ENCODE measurements around the gene PIGK.
"Not testable (repeated sequence)": the region's sequence is repeated elsewhere in the genome, so short reads cannot be mapped to it uniquely, and the experiment has no call there.

PIGK gene

DNA sequence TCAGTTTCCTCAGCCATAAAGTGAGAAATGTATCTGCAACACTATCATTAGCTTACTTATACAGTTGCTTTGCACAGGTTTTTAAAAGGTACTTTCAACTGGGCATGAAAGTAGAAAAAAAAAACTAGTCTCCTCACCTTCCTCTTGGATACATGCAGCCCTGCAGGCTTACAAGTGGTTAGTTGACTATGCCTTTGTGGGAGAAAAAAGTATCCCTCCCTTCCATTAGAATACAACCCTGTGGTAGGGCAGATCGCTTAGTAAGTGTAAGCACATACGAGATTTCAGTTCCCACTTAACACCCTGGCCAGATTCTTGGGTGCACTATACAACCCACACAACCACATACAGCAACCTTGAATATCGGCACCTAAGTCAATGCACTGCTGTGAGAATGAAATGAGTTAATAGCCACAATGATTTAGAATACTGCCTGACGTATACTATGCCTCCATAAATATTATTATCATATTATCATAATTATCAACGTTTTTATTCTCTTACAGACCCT, 54.7 kb downstream of the PIGK start:
- DNase-seq (ENCODE audit: low spot score) (no peak), ATAC-seq (ENCODE audit: low read depth) (no peak)
- H3K27me3 ChIP-seq (ENCODE audit: insufficient read depth, poor library complexity, severe bottlenecking), result no peaks in the 10 kb centered on the region
- H3K36me3 ChIP-seq (ENCODE audit: low read depth), result peaks cover 24% of the 10 kb centered on the region
- no peak overlapping the region for H3K4me3 ChIP-seq (ENCODE audit: severe bottlenecking)
- no peak overlapping the region for H3K27ac ChIP-seq (ENCODE audit: poor library complexity, severe bottlenecking)
- TF ChIP-seq, protein P1, sequence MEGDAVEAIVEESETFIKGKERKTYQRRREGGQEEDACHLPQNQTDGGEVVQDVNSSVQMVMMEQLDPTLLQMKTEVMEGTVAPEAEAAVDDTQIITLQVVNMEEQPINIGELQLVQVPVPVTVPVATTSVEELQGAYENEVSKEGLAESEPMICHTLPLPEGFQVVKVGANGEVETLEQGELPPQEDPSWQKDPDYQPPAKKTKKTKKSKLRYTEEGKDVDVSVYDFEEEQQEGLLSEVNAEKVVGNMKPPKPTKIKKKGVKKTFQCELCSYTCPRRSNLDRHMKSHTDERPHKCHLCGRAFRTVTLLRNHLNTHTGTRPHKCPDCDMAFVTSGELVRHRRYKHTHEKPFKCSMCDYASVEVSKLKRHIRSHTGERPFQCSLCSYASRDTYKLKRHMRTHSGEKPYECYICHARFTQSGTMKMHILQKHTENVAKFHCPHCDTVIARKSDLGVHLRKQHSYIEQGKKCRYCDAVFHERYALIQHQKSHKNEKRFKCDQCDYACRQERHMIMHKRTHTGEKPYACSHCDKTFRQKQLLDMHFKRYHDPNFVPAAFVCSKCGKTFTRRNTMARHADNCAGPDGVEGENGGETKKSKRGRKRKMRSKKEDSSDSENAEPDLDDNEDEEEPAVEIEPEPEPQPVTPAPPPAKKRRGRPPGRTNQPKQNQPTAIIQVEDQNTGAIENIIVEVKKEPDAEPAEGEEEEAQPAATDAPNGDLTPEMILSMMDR (IDR thresholded peaks at IDR 0.05; ENCODE audit: poor library complexity, severe bottlenecking), result no peak
- no peaks in the 10 kb centered on the region for H3K4me1 ChIP-seq (ENCODE audit: insufficient read depth, poor library complexity, severe bottlenecking)
- H3K9me3 ChIP-seq (ENCODE audit: severe bottlenecking), result no peaks in the 10 kb centered on the region

DNA sequence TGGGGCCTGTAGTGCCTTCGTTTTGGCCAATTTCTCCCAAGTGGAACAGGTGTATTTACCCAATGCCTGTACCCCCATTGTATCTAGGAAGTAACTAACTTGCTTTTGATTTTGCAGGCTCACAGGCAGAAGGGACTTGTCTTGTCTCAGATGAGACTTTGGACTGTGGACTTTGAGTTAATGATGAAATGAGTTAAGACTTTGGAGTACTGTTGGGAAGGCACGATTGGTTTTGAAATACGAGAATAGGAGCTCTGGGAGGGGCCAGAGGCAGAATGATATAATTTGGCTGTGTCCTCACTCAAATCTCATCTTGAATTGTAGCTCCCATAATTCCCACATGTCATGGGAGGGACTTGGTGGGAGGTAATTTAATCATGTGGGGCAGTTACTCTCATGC, 59.5 kb downstream of the PIGK start:
- not testable (repeated sequence) for ATAC-seq (ENCODE audit: low read depth); H3K27me3 ChIP-seq (ENCODE audit: insufficient read depth, poor library complexity, severe bottlenecking); H3K27ac ChIP-seq (ENCODE audit: poor library complexity, severe bottlenecking); H3K9me3 ChIP-seq (ENCODE audit: severe bottlenecking); DNase-seq (ENCODE audit: low spot score); H3K4me3 ChIP-seq (ENCODE audit: severe bottlenecking); H3K4me1 ChIP-seq (ENCODE audit: insufficient read depth, poor library complexity, severe bottlenecking)
- H3K36me3 ChIP-seq (ENCODE audit: low read depth), result peaks cover 14% of the 10 kb centered on the region

DNA sequence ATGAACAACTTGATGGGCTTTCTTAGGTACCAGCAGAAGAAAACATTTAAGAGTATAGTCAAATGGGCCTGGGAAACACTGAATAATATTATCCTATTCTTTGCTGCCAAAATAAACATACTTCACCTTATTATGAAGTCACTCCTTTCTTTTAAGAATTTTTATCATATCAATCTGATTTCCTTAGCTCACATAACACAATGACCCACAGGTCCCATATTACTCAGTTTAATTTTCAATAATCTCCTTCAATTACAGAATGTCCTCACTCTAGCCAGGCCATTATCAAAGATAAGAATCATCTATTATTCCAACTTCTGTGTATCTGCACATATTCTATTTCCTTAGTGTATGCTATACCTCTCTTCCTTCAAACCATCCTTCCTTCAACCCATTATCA, 63.0 kb downstream of the PIGK start:
- Histone ChIP-seq H3K4me3 (ENCODE audit: severe bottlenecking) (no peak overlapping the region), H3K27me3 (ENCODE audit: insufficient read depth, poor library complexity, severe bottlenecking) (no peaks in the 10 kb centered on the region), H3K4me1 (ENCODE audit: insufficient read depth, poor library complexity, severe bottlenecking) (no peaks in the 10 kb centered on the region), H3K36me3 (ENCODE audit: low read depth) (peaks cover 14% of the 10 kb centered on the region; the same call in 1 of the 2 replicates), H3K27ac (ENCODE audit: poor library complexity, severe bottlenecking) (no peak overlapping the region), H3K9me3 (ENCODE audit: severe bottlenecking) (no peaks in the 10 kb centered on the region)
- TF ChIP-seq, protein P1 (IDR thresholded peaks at IDR 0.05; ENCODE audit: poor library complexity, severe bottlenecking), result no peak
- ATAC-seq (ENCODE audit: low read depth), result no peak
- DNase-seq (ENCODE audit: low spot score), result no peak

DNA sequence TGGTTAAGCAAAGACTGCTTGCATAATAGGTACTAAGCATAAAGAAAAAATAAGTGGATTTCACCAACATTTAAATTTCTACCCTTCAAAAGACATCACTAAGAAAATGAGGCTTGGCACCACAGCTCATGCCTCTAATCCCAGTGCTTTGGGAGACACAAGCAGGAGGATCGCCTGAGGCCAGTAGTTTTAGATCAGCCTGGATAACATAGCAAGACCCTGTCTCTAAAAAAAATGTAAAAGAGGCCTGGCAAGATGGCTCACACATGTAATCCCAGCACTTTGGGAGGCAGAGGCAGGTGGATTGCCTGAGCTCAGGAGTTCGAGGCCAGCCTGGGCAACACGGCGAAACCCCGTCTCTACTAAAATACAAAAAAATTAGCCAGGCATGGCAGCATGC, 73.0 kb downstream of the PIGK start:
- Histone ChIP-seq H3K27ac (ENCODE audit: poor library complexity, severe bottlenecking) (no peak overlapping the region), H3K36me3 (ENCODE audit: low read depth) (0 out of 2 replicates have a peak, but pooled peaks cover 3% of the 10 kb centered on the region), H3K27me3 (ENCODE audit: insufficient read depth, poor library complexity, severe bottlenecking) (no peaks in the 10 kb centered on the region), H3K9me3 (ENCODE audit: severe bottlenecking) (no peaks in the 10 kb centered on the region), H3K4me1 (ENCODE audit: insufficient read depth, poor library complexity, severe bottlenecking) (peaks cover 5% of the 10 kb centered on the region), H3K4me3 (ENCODE audit: severe bottlenecking) (no peak overlapping the region)
- no peak for DNase-seq (ENCODE audit: low spot score)
- no peak for ATAC-seq (ENCODE audit: low read depth)
- TF ChIP-seq, protein P1 (IDR thresholded peaks at IDR 0.05; ENCODE audit: poor library complexity, severe bottlenecking), result no peak

GRCh38 chr1:77143529-77144121, 75.6 kb downstream of the PIGK start:
- TF ChIP-seq, protein P1 (IDR thresholded peaks at IDR 0.05; ENCODE audit: poor library complexity, severe bottlenecking), result peak; percentile 76

More at GRCh38 chr1:77143529-77144121, 75.6 kb downstream of the PIGK start:
- no peaks in the 10 kb centered on the region for H3K4me1 ChIP-seq (ENCODE audit: insufficient read depth, poor library complexity, severe bottlenecking)
- 0 out of 2 replicates have a peak, but pooled peaks cover 3% of the 10 kb centered on the region for H3K36me3 ChIP-seq (ENCODE audit: low read depth)
- no peak overlapping the region for H3K27ac ChIP-seq (ENCODE audit: poor library complexity, severe bottlenecking)
- no peak overlapping the region for H3K4me3 ChIP-seq (ENCODE audit: severe bottlenecking)
- H3K9me3 ChIP-seq (ENCODE audit: severe bottlenecking), result no peaks in the 10 kb centered on the region
- ATAC-seq (ENCODE audit: low read depth) (no peak), DNase-seq (ENCODE audit: low spot score) (no peak)
- no peaks in the 10 kb centered on the region for H3K27me3 ChIP-seq (ENCODE audit: insufficient read depth, poor library complexity, severe bottlenecking)
